Prostate gland (tissue), 2 donors: ENCODE results near the gene UCHL5. TPM values are rescaled to one million over a fixed set of nuclear protein-coding genes. Genes with fewer than 3 reads are reported as not detected.

ENCODE experiments used
- DNase-seq: peaks from one replicate; pipeline ENCODE4 v3.0.0-alpha.2; 2019; ENCODE audit warnings: low spot score
- H3K27ac ChIP-seq, 2 donors: fragments of 200-600 bp; sonication (generic); 2 replicates each; pipeline ENCODE4 v1.5.1; 2017 to 2019
- H3K27me3 ChIP-seq: fragments of 200-600 bp; sonication (generic); replicated peaks from 2 replicates; pipeline ENCODE4 v1.5.1; 2019; ENCODE audit not compliant: insufficient read depth
- H3K36me3 ChIP-seq, 2 donors: fragments of 200-600 bp; sonication (generic); 1 replicate in 1 of 2; 2 replicates in 1 of 2; pipeline versions ENCODE4 v1.5.1 to v1.8.1; 2017 to 2019
- H3K4me1 ChIP-seq: fragments of 200-600 bp; sonication (generic); replicated peaks from 2 replicates; pipeline ENCODE4 v1.5.1; 2019
- H3K4me3 ChIP-seq, 2 donors: fragments of 200-600 bp; sonication (generic); 2 replicates each; pipeline ENCODE4 v1.5.1; 2017 to 2019
- H3K9me3 ChIP-seq: fragments of 200-600 bp; sonication (generic); 2 replicates; pipeline ENCODE4 v1.5.1; 2017
- POLR2A ChIP-seq: fragments of 450-650 bp; IDR thresholded peaks from one replicate; pipeline ENCODE4 v1.6.1; 2016; ENCODE audit warnings: antibody characterized with exemption, mild to moderate bottlenecking
- POLR2AphosphoS5 ChIP-seq: sonication (generic); formaldehyde crosslinking; IDR thresholded peaks from one replicate; pipeline ENCODE4 v1.6.1; 2017; ENCODE audit warnings: antibody characterized with exemption
- WGBS: methylation state at CpG from one replicate; pipeline ENCODE4 v1.1.5; 2018; 5-methylcytosine and 5-hydroxymethylcytosine counted together
- intact Hi-C: fragments of 100-400 bp; cut with DNase I; formaldehyde crosslinking; loops from one replicate; pipeline ENCODE4 v1.14.2; 2022
- total RNA-seq, 2 donors: library from RNA; depleted of rRNA; stranded (reverse); fragments of >200 nt; gene quantifications; one replicate each; pipeline ENCODE4 v1.1.0, GENCODE V29; 2016
- TF ChIP-seq, protein P1 (sequence below), 4 experiments: fragments of 200-600 bp in 2 of 4; fragments of 450-650 bp in 2 of 4; sonication (generic) in 2 of 4; IDR thresholded peaks; 1 replicate in 3 of 4; 2 replicates in 1 of 4; pipeline ENCODE4 v1.5.1; 2016 to 2019; ENCODE audit warnings: antibody characterized with exemption in 4 of 4, mild to moderate bottlenecking in 2 of 4, moderate library complexity in 2 of 4

UCHL5 gene
- total RNA-seq, 2 donors from 2014 or later: 28.7 to 36.9 TPM

DNA sequence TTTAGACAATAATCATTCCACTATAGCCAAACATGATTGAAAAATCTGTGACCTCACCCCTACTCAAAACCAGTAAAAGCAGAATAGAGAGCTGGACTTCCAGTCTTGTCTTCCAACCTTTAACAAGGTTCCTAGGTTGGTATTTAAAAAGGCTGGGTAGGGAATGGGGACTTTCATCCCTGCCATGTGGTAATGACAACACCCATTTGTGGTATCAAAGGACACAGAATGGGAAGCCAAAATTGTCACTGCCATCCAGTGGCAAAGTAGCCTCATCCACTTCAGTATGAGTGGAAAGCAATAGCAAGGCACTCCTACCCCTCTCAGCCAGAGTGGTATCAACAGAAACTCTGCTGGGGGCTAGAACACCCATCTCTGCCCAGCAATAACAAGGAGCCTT is 33.9 kb downstream of the UCHL5 start:
- Histone ChIP-seq H3K27me3 (no peaks in the 10 kb centered on the region), H3K4me3 (no peak overlapping the region), H3K27ac (no peak overlapping the region), H3K9me3 (no peaks in the 10 kb centered on the region), H3K4me1 (no peaks in the 10 kb centered on the region), H3K36me3 (no peaks in the 10 kb centered on the region)
- TF ChIP-seq, protein P1, sequence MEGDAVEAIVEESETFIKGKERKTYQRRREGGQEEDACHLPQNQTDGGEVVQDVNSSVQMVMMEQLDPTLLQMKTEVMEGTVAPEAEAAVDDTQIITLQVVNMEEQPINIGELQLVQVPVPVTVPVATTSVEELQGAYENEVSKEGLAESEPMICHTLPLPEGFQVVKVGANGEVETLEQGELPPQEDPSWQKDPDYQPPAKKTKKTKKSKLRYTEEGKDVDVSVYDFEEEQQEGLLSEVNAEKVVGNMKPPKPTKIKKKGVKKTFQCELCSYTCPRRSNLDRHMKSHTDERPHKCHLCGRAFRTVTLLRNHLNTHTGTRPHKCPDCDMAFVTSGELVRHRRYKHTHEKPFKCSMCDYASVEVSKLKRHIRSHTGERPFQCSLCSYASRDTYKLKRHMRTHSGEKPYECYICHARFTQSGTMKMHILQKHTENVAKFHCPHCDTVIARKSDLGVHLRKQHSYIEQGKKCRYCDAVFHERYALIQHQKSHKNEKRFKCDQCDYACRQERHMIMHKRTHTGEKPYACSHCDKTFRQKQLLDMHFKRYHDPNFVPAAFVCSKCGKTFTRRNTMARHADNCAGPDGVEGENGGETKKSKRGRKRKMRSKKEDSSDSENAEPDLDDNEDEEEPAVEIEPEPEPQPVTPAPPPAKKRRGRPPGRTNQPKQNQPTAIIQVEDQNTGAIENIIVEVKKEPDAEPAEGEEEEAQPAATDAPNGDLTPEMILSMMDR (IDR thresholded peaks at IDR 0.05): no peak
- TF ChIP-seq POLR2AphosphoS5: no peak
- TF ChIP-seq POLR2A: no peak
- no peak for DNase-seq
- intact Hi-C loops: loop anchor here (10.0 kb wide), 1 partner anchor 420 kb away; no protein-coding TSS in a partner anchor

DNA sequence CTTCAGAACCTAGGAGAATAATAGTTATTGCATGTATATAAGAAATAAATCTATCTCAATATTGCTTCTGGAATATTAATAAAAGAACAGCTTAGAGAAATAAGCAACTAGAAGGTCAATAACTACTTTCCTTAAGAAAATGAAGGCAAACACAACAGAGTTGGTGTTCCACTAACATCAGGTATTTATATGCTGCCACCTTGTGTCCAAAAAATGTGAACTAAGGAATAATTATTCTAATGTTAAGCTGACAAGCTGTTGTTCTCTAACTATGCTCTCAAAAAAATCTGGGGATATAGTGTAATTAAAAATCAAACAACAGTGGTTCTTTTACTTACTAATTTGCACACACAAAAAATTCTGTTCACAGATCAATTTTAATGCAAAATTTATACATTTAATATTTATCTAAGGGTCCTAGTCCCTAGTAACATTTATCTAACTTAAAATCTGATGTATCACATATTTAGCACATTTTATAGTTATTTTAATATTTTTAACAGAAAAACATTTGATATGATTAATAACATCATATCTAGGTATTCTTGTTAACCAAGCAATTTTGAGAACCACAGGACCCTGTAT is 39.6 kb downstream of the UCHL5 start:
- no peak overlapping the region for H3K27ac ChIP-seq
- TF ChIP-seq, protein P1 (IDR thresholded peaks at IDR 0.05): peak; percentile 29 to 78 (median 68)
- TF ChIP-seq POLR2AphosphoS5 (no peak), POLR2A (no peak)
- peak; percentile 34 for DNase-seq
- no peaks in the 10 kb centered on the region for H3K36me3 ChIP-seq
- H3K27me3 ChIP-seq: no peaks in the 10 kb centered on the region
- no peak overlapping the region for H3K4me3 ChIP-seq
- no peaks in the 10 kb centered on the region for H3K4me1 ChIP-seq
- intact Hi-C loops: loop anchor here (2.0 to 10.0 kb wide), 4 partner anchors 107 to 545 kb away; no protein-coding TSS in a partner anchor
- no peaks in the 10 kb centered on the region for H3K9me3 ChIP-seq

DNA sequence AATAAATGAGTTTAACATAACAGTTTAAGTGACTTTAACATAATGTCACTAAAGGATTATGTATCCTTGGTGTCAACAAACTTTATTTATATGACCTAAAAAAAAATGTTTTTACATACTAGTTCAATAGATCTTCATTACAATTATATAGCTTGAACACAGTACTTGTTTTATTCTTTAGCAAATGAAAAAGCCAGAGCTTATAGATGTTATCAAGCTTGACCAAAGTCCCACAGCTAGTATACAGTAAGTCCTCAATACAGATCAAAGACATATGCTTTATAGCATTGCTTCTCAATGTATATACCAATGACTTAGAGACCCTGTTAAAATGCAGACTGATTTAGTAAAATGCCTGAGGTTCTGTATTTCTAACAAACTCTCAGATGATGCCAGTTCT is 42.4 kb downstream of the UCHL5 start:
- no peak for DNase-seq
- intact Hi-C loops: loop anchor here (5.0 kb wide), 2 partner anchors 104 to 204 kb away; no protein-coding TSS in a partner anchor
- no peaks in the 10 kb centered on the region for H3K9me3 ChIP-seq
- no peaks in the 10 kb centered on the region for H3K27me3 ChIP-seq
- H3K27ac ChIP-seq: no peak overlapping the region
- no peaks in the 10 kb centered on the region for H3K4me1 ChIP-seq
- H3K4me3 ChIP-seq: no peak overlapping the region
- TF ChIP-seq POLR2A (no peak), POLR2AphosphoS5 (no peak)
- TF ChIP-seq, protein P1 (IDR thresholded peaks at IDR 0.05): no peak
- H3K36me3 ChIP-seq: no peaks in the 10 kb centered on the region

DNA sequence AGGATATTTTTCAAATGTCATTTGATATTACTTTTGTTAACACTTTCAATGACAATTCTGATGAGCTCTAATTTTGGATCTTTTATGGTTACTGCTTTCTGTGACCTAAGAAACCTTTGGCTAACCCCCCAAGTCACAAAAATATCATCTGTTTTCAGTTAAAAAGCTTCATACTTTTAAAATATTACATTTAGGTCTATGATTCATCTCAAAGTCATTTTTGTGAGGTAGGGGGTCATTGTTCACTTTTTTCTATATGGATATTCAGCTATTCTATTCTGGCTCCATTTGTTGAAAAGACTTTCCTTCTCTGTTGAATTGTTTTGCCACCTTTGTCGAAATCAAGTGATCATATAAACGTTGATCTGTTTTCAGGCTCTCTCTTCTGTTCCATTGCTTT is 44.8 kb downstream of the UCHL5 start:
- Histone ChIP-seq H3K9me3 (no peaks in the 10 kb centered on the region), H3K4me3 (no peak overlapping the region), H3K27me3 (no peaks in the 10 kb centered on the region), H3K36me3 (no peaks in the 10 kb centered on the region), H3K4me1 (no peaks in the 10 kb centered on the region), H3K27ac (no peak overlapping the region)
- no peak for TF ChIP-seq POLR2A
- no peak for TF ChIP-seq POLR2AphosphoS5
- no peak for DNase-seq
- intact Hi-C loops: no loop called here
- 79% methylated on average over 2 of the region's 2 CpGs for WGBS

DNA sequence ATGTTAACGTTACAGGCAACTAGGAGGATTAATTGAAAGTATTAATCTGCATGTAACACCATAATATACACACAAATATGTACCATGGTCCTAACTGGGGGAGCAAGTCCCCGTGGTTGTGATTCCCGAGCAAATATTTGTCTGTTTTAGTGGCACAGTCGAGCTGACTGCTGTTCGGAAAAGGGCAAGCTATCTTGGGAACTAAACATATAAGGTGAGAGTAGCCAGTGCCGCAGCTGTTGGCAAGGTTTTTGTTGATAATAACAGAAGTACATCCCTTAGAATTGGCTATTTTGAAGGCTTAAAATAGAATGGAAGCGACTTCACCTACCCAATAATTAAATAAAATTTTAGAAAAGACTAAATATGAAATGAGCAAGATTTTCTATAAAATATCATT is 45.5 kb downstream of the UCHL5 start:
- H3K4me1 ChIP-seq: no peaks in the 10 kb centered on the region
- 61% methylated on average over 7 of the region's 7 CpGs for WGBS
- no peaks in the 10 kb centered on the region for H3K9me3 ChIP-seq
- H3K36me3 ChIP-seq: no peaks in the 10 kb centered on the region
- H3K27me3 ChIP-seq: no peaks in the 10 kb centered on the region
- DNase-seq: no peak
- intact Hi-C loops: no loop called here
- H3K27ac ChIP-seq: no peak overlapping the region
- TF ChIP-seq, protein P1 (IDR thresholded peaks at IDR 0.05): no peak
- TF ChIP-seq POLR2A: no peak
- H3K4me3 ChIP-seq: no peak overlapping the region
